ENCODE data around the gene TNFRSF21. TPM values are rescaled to one million over a fixed set of nuclear protein-coding genes. Genes with fewer than 3 reads are reported as not detected.
A peak's percentile ranks its signal among the peaks of the same experiment; 100 is the strongest.

The TNFRSF21 gene
- total RNA-seq, 1 experiment from 2014 or later = 19.3 TPM

GRCh38 chr6:47209632-47210031 is 100.1 kb downstream of the TNFRSF21 start:
- ChIA-PET CTCF (interaction anchor here (0.9 kb wide), 1 partner anchor 12 kb away, joined by 3 read pairs; no protein-coding TSS in a partner anchor), POLR2A (no interaction called here)
- TF ChIP-seq CTCF (IDR thresholded peaks at IDR 0.05; ENCODE audit: unreplicated experiment) = no peak
- DNase-seq (ENCODE audit: unreplicated experiment) = no peak
- no peak overlapping the region for H3K27ac Mint-ChIP-seq (ENCODE audit: low read depth, unreplicated experiment)
- no peaks in the 10 kb centered on the region for H3K9me3 Mint-ChIP-seq (ENCODE audit: unreplicated experiment)
- intact Hi-C loops (cut with micrococcal nuclease) = no loop called here
- H3K27me3 Mint-ChIP-seq (ENCODE audit: insufficient read depth, unreplicated experiment) = no peaks in the 10 kb centered on the region
- H3K4me3 Mint-ChIP-seq (ENCODE audit: unreplicated experiment) = no peak overlapping the region
- peaks cover 12% of the 10 kb centered on the region for H3K4me1 Mint-ChIP-seq (ENCODE audit: insufficient read depth, unreplicated experiment)
- H3K36me3 Mint-ChIP-seq (ENCODE audit: insufficient read depth, unreplicated experiment) = no peaks in the 10 kb centered on the region
- no TSS peak for BruUV-seq (replicated peaks)

- no peaks in the 10 kb centered on the region for H3K36me3 Mint-ChIP-seq (ENCODE audit: insufficient read depth, unreplicated experiment)
- BruUV-seq (replicated peaks) = no TSS peak
- intact Hi-C loops (cut with micrococcal nuclease) = no loop called here
- H3K27me3 Mint-ChIP-seq (ENCODE audit: insufficient read depth, unreplicated experiment) = no peaks in the 10 kb centered on the region
- no peak overlapping the region for H3K4me3 Mint-ChIP-seq (ENCODE audit: unreplicated experiment)
- TF ChIP-seq CTCF (IDR thresholded peaks at IDR 0.05; ENCODE audit: unreplicated experiment) = no peak
- H3K27ac Mint-ChIP-seq (ENCODE audit: low read depth, unreplicated experiment) = no peak overlapping the region
- H3K4me1 Mint-ChIP-seq (ENCODE audit: insufficient read depth, unreplicated experiment) = peaks cover 31% of the 10 kb centered on the region
- ChIA-PET CTCF (interaction anchor here (1.1 kb wide), 1 partner anchor 109 kb away, joined by 3 read pairs; no protein-coding TSS in a partner anchor), POLR2A (interaction anchor here (1.3 kb wide), 1 partner anchor 35 kb away, joined by 3 read pairs; no protein-coding TSS in a partner anchor)
- no peaks in the 10 kb centered on the region for H3K9me3 Mint-ChIP-seq (ENCODE audit: unreplicated experiment)
- DNase-seq (ENCODE audit: unreplicated experiment) = no peak
Observed at GRCh38 chr6:47207261-47207660, 102.4 kb downstream of the TNFRSF21 start.

DNA sequence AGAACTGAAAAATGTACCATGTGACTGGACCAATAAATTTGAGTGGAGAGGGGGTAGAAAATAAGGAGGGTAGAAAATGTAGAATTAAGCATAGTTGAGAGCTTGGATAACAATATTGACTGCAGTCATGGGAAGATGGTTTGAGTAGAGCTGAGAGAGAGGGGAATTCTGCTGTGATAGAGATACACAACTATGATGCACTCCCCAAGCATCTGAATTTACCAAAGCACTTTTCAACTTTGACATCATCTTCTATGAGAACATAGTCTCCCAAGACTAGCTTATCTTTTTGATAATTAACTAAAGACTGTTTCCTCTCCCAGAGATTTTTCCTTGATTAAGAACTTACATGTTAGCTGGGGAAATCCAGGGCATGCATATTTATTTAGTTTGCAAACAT is 103.1 kb downstream of the TNFRSF21 start:
- Mint-ChIP-seq H3K27ac (ENCODE audit: low read depth, unreplicated experiment) (no peak overlapping the region), H3K36me3 (ENCODE audit: insufficient read depth, unreplicated experiment) (no peaks in the 10 kb centered on the region), H3K27me3 (ENCODE audit: insufficient read depth, unreplicated experiment) (no peaks in the 10 kb centered on the region), H3K4me3 (ENCODE audit: unreplicated experiment) (no peak overlapping the region), H3K9me3 (ENCODE audit: unreplicated experiment) (no peaks in the 10 kb centered on the region), H3K4me1 (ENCODE audit: insufficient read depth, unreplicated experiment) (peaks cover 31% of the 10 kb centered on the region)
- no peak for TF ChIP-seq CTCF (IDR thresholded peaks at IDR 0.05; ENCODE audit: unreplicated experiment)
- DNase-seq (ENCODE audit: unreplicated experiment) = no peak
- intact Hi-C loops (cut with micrococcal nuclease) = no loop called here
- no TSS peak for BruUV-seq (replicated peaks)
- ChIA-PET CTCF (interaction anchor here (0.6 to 1.1 kb wide), 2 partner anchors 62 to 108 kb away, joined by 3 to 4 read pairs; no protein-coding TSS in a partner anchor), POLR2A (no interaction called here)

DNA sequence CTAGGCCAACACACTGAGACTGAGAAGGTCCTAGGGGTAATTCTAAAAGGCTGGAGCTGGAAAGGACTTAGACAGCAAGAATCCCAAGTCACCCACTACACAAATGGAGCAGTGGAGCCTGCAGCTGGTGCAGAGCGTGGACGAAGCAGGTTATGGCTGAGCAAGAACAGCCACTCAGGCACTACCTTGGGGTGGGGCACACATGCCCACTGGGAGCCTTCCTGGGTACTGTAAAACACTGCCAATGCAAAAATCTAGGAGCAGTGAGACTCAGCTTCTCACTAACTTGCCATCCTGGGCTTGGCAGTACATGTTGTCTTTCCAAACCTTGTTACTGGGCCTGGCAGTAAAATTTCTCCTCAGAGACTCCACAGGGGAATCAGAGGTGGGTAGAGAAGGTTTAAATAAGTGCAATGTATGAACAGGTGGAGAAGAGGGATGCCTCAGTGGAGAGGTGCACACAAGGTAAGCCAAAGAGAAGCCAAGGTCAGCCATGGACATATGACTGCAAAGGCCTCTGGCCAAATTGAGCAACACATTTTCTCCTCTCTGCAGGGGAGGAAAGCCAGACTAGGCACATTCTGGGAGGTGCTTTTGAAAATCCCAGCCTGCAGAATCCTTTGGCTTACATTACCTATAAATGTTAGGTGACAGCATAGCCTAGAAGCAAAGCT is 105.6 kb downstream of the TNFRSF21 start:
- H3K27ac Mint-ChIP-seq (ENCODE audit: low read depth, unreplicated experiment) = peak overlapping the region; percentile 72
- peak; percentile 31 for DNase-seq (ENCODE audit: unreplicated experiment)
- CTCF ChIA-PET = interaction anchor here (0.8 to 1.4 kb wide), 3 partner anchors 9 to 106 kb away, joined by 3 to 4 read pairs (median 3); partner anchors contain the start of gene TNFRSF21
- H3K36me3 Mint-ChIP-seq (ENCODE audit: insufficient read depth, unreplicated experiment) = no peaks in the 10 kb centered on the region
- H3K9me3 Mint-ChIP-seq (ENCODE audit: unreplicated experiment) = peaks cover 6% of the 10 kb centered on the region
- intact Hi-C loops (cut with micrococcal nuclease) = no loop called here
- H3K4me1 Mint-ChIP-seq (ENCODE audit: insufficient read depth, unreplicated experiment) = peaks cover 45% of the 10 kb centered on the region
- no peak overlapping the region for H3K4me3 Mint-ChIP-seq (ENCODE audit: unreplicated experiment)
- TF ChIP-seq CTCF (IDR thresholded peaks at IDR 0.05; ENCODE audit: unreplicated experiment) = no peak
- POLR2A ChIA-PET = interaction anchor here (0.6 to 4.2 kb wide), 5 partner anchors 9 to 105 kb away, joined by 3 to 19 read pairs (median 5); no protein-coding TSS in a partner anchor
- no peaks in the 10 kb centered on the region for H3K27me3 Mint-ChIP-seq (ENCODE audit: insufficient read depth, unreplicated experiment)
- no TSS peak for BruUV-seq (replicated peaks)
